CD4-positive, CD25-positive, alpha-beta regulatory T cell (primary cell): ENCODE results near the gene CLDN6. TPM values are rescaled to one million over a fixed set of nuclear protein-coding genes. Genes with fewer than 3 reads are reported as not detected.

Experiments used
- ATAC-seq, 2 donors: fragments of 150-1000 bp; cut with Tn5 transposase; one replicate each; pipeline ENCODE4 v1.10.0; 2021; ENCODE audit warnings: low read depth in 2 of 2, moderate number of reproducible peaks in 2 of 2, moderate library complexity in 1 of 2
- DNase-seq, 3 donors: peaks; one replicate each; pipeline versions ENCODE4 v3.0.0 to v3.0.0-alpha.2; 2012 to 2022; ENCODE audit warnings: mixed read lengths in 1 of 3
- H3K27ac ChIP-seq: one replicate; pipeline ENCODE4 v1.7.0; 2013; ENCODE audit warnings: mild to moderate bottlenecking, low read length; ENCODE audit not compliant: insufficient read depth, poor library complexity, severe bottlenecking
- H3K27me3 ChIP-seq: one replicate; pipeline ENCODE4 v1.7.0; 2013; ENCODE audit warnings: low read length; ENCODE audit not compliant: control insufficient read depth, insufficient read depth
- H3K36me3 ChIP-seq: one replicate; pipeline ENCODE4 v1.7.0; 2013; ENCODE audit warnings: mild to moderate bottlenecking, low read length, moderate library complexity; ENCODE audit not compliant: control insufficient read depth, insufficient read depth
- H3K4me1 ChIP-seq: 2 replicates; pipeline ENCODE4 v1.7.0; 2013; ENCODE audit warnings: mild to moderate bottlenecking, low read length; ENCODE audit not compliant: insufficient read depth, control insufficient read depth, poor library complexity, severe bottlenecking
- H3K4me3 ChIP-seq: one replicate; pipeline ENCODE4 v1.7.0; 2013; ENCODE audit warnings: low read depth, mild to moderate bottlenecking, low read length, moderate library complexity
- H3K9me3 ChIP-seq, 2 experiments: 1 replicate in 1 of 2; 2 replicates in 1 of 2; pipeline ENCODE4 v1.7.0; 2013; ENCODE audit warnings: low read length in 2 of 2, mild to moderate bottlenecking in 1 of 2, moderate library complexity in 1 of 2; ENCODE audit not compliant: control insufficient read depth in 2 of 2
- H3K27ac Mint-ChIP-seq, 3 donors: one replicate each; pipeline ENCODE4 v1.8.0; 2020 to 2022; ENCODE audit warnings: mild to moderate bottlenecking in 3 of 3, mixed read lengths in 3 of 3, moderate library complexity in 2 of 3
- H3K27me3 Mint-ChIP-seq: one replicate; pipeline ENCODE4 v1.8.0; 2022; ENCODE audit warnings: mild to moderate bottlenecking, mixed read lengths
- H3K36me3 Mint-ChIP-seq: one replicate; pipeline ENCODE4 v1.8.0; 2020; ENCODE audit warnings: mixed read lengths
- H3K4me1 Mint-ChIP-seq, 4 donors: one replicate each; pipeline ENCODE4 v1.8.0; 2020 to 2022; ENCODE audit warnings: mixed read lengths in 4 of 4, mild to moderate bottlenecking in 1 of 4
- H3K4me3 Mint-ChIP-seq, 4 donors: one replicate each; pipeline ENCODE4 v1.8.0; 2020 to 2022; ENCODE audit warnings: mild to moderate bottlenecking in 4 of 4, mixed read lengths in 4 of 4, moderate library complexity in 3 of 4
- H3K9me3 Mint-ChIP-seq, 7 donors: one replicate each; pipeline ENCODE4 v1.8.0; 2020 to 2022; ENCODE audit warnings: mixed read lengths in 7 of 7, mild to moderate bottlenecking in 3 of 7, moderate library complexity in 2 of 7
- polyA plus RNA-seq, 4 donors: library from polyadenylated mRNA; unstranded; fragments of 300-500 nt; fragmentation: Illumina TruSeq; gene quantifications; one replicate each; pipeline ENCODE4 v1.2.3, GENCODE V29; 2021
- total RNA-seq: library from RNA; stranded (reverse); gene quantifications from one replicate; pipeline ENCODE4 v1.2.3, GENCODE V29; 2022

Gene CLDN6
- total and polyA plus RNA-seq, 5 donors from 2014 or later, result not detected

GRCh38 chr16:3020604-3021448, 2.8 kb upstream of the CLDN6 start:
- peak in 1 of 2 donors; percentile 3 for ATAC-seq

GRCh38 chr16:3020247-3020603, 2.2 kb upstream of the CLDN6 start, which contains the start of gene TNFRSF12A:
Gene TNFRSF12A (plus strand): TSS chr16:3020368. CDS start chr16:3020398, 30 bp downstream.
- Mint-ChIP-seq H3K9me3 (no peaks in the 10 kb centered on the region), H3K4me1 (peaks cover 4 to 57% (median 26%) of the 10 kb centered on the region in 4 donors)

More at GRCh38 chr16:3020604-3021448, 2.8 kb upstream of the CLDN6 start:
- Mint-ChIP-seq H3K27me3 (peaks cover 15% of the 10 kb centered on the region), H3K9me3 (no peaks in the 10 kb centered on the region), H3K27ac (peak overlapping the region; percentile 66 to 80 (median 71)), H3K36me3 (peaks cover 4% of the 10 kb centered on the region), H3K4me1 (peaks cover 4 to 57% (median 28%) of the 10 kb centered on the region in 4 donors), H3K4me3 (peak overlapping the region; percentile 88 to 98 (median 90))
- H3K4me3 ChIP-seq, result peak overlapping the region; percentile 59
- DNase-seq, result peak in 1 of 3 donors; percentile 75
- H3K36me3 ChIP-seq, result peaks cover 2% of the 10 kb centered on the region
- H3K27me3 ChIP-seq, result no peaks in the 10 kb centered on the region
- no peaks in the 10 kb centered on the region for H3K9me3 ChIP-seq
- peak overlapping the region; percentile 91 for H3K27ac ChIP-seq
- peaks cover 52% of the 10 kb centered on the region for H3K4me1 ChIP-seq

GRCh38 chr16:3019594-3020246, 1.7 kb upstream of the CLDN6 start:
- Mint-ChIP-seq H3K9me3 (no peaks in the 10 kb centered on the region), H3K36me3 (peaks cover 4% of the 10 kb centered on the region)
- no peak overlapping the region for H3K27ac ChIP-seq

More at GRCh38 chr16:3020247-3020603, 2.2 kb upstream of the CLDN6 start, which contains the start of gene TNFRSF12A:
- DNase-seq (peak; percentile 51 to 82 (median 63)), ATAC-seq (peak; percentile 7 to 12)
- Mint-ChIP-seq H3K36me3 (peaks cover 4% of the 10 kb centered on the region), H3K27me3 (peaks cover 15% of the 10 kb centered on the region), H3K4me3 (peak within 1 kb of the TSS; percentile 88 to 98 (median 90)), H3K27ac (peak within 1 kb of the TSS; percentile 66 to 80 (median 71))
- Histone ChIP-seq H3K4me1 (peaks cover 52% of the 10 kb centered on the region), H3K9me3 (no peaks in the 10 kb centered on the region), H3K36me3 (no peaks in the 10 kb centered on the region), H3K4me3 (peak within 1 kb of the TSS; percentile 59), H3K27ac (peak within 1 kb of the TSS; percentile 91), H3K27me3 (no peaks in the 10 kb centered on the region)

GRCh38 chr16:3017344-3017743, 639 bp downstream of the CLDN6 start:
- H3K4me1 Mint-ChIP-seq, result peaks cover 0 to 35% (median 14%) of the 10 kb centered on the region in 4 donors
- H3K27ac ChIP-seq, result no peak overlapping the region
- H3K4me1 ChIP-seq, result peaks cover 33% of the 10 kb centered on the region
- DNase-seq (no peak), ATAC-seq (no peak)
- H3K36me3 Mint-ChIP-seq, result no peaks in the 10 kb centered on the region
- no peak overlapping the region for H3K4me3 ChIP-seq
- H3K27me3 ChIP-seq, result no peaks in the 10 kb centered on the region
- H3K27ac Mint-ChIP-seq, result no peak overlapping the region
- H3K27me3 Mint-ChIP-seq, result peaks cover 21% of the 10 kb centered on the region
- no peaks in the 10 kb centered on the region for H3K9me3 ChIP-seq
- H3K9me3 Mint-ChIP-seq, result no peaks in the 10 kb centered on the region
- peak overlapping the region in 1 of 4 donors; percentile 29 for H3K4me3 Mint-ChIP-seq
- H3K36me3 ChIP-seq, result no peaks in the 10 kb centered on the region

More at GRCh38 chr16:3019594-3020246, 1.7 kb upstream of the CLDN6 start:
- Histone ChIP-seq H3K4me1 (peaks cover 52% of the 10 kb centered on the region), H3K9me3 (no peaks in the 10 kb centered on the region), H3K36me3 (no peaks in the 10 kb centered on the region), H3K4me3 (peak overlapping the region; percentile 48), H3K27me3 (no peaks in the 10 kb centered on the region)
- DNase-seq, result no peak
- peak overlapping the region in 1 of 3 donors; percentile 66 for H3K27ac Mint-ChIP-seq
- peaks cover 19% of the 10 kb centered on the region for H3K27me3 Mint-ChIP-seq
- ATAC-seq, result no peak
- H3K4me1 Mint-ChIP-seq, result peaks cover 4 to 57% (median 25%) of the 10 kb centered on the region in 4 donors
- peak overlapping the region; percentile 81 to 94 (median 88) for H3K4me3 Mint-ChIP-seq

GRCh38 chr16:3015865-3016521, 2.0 kb downstream of the CLDN6 start:
- no peak overlapping the region for H3K27ac Mint-ChIP-seq
- DNase-seq (no peak), ATAC-seq (no peak)

GRCh38 chr16:3014971-3015370, 3.0 kb downstream of the CLDN6 start:
- Histone ChIP-seq H3K27ac (no peak overlapping the region), H3K4me3 (no peak overlapping the region), H3K27me3 (no peaks in the 10 kb centered on the region), H3K36me3 (no peaks in the 10 kb centered on the region), H3K9me3 (no peaks in the 10 kb centered on the region), H3K4me1 (peaks cover 12% of the 10 kb centered on the region)
- no peaks in the 10 kb centered on the region for H3K9me3 Mint-ChIP-seq
- no peak overlapping the region for H3K27ac Mint-ChIP-seq
- DNase-seq, result no peak
- peaks cover 0 to 17% (median 3%) of the 10 kb centered on the region in 4 donors for H3K4me1 Mint-ChIP-seq
- H3K4me3 Mint-ChIP-seq, result no peak overlapping the region
- ATAC-seq, result no peak
- H3K27me3 Mint-ChIP-seq, result peaks cover 26% of the 10 kb centered on the region
- H3K36me3 Mint-ChIP-seq, result no peaks in the 10 kb centered on the region

More at GRCh38 chr16:3015865-3016521, 2.0 kb downstream of the CLDN6 start:
- Histone ChIP-seq H3K4me3 (no peak overlapping the region), H3K27ac (no peak overlapping the region), H3K27me3 (no peaks in the 10 kb centered on the region), H3K9me3 (no peaks in the 10 kb centered on the region), H3K36me3 (no peaks in the 10 kb centered on the region), H3K4me1 (peaks cover 19% of the 10 kb centered on the region)
- Mint-ChIP-seq H3K27me3 (peaks cover 26% of the 10 kb centered on the region), H3K9me3 (no peaks in the 10 kb centered on the region), H3K4me1 (peaks cover 0 to 23% (median 4%) of the 10 kb centered on the region in 4 donors), H3K4me3 (peak overlapping the region in 1 of 4 donors; percentile 82), H3K36me3 (no peaks in the 10 kb centered on the region)

GRCh38 chr16:3013998-3014690, 3.8 kb downstream of the CLDN6 start:
- DNase-seq (no peak), ATAC-seq (no peak)
- Histone ChIP-seq H3K27me3 (no peaks in the 10 kb centered on the region), H3K9me3 (no peaks in the 10 kb centered on the region), H3K36me3 (no peaks in the 10 kb centered on the region), H3K4me3 (no peak overlapping the region), H3K27ac (no peak overlapping the region), H3K4me1 (peaks cover 5% of the 10 kb centered on the region)
- H3K4me1 Mint-ChIP-seq, result peaks cover 0 to 11% (median under 1%) of the 10 kb centered on the region in 4 donors
- peak overlapping the region in 1 of 4 donors; percentile 46 for H3K4me3 Mint-ChIP-seq
- H3K9me3 Mint-ChIP-seq, result no peaks in the 10 kb centered on the region
- H3K27ac Mint-ChIP-seq, result no peak overlapping the region
- H3K36me3 Mint-ChIP-seq, result no peaks in the 10 kb centered on the region
- H3K27me3 Mint-ChIP-seq, result peaks cover 26% of the 10 kb centered on the region
